Amniotic epithelial cell (primary cell): ENCODE results near the gene MPZL1.

ENCODE experiments used
- DNase-seq: peaks from one replicate; pipeline ENCODE4 v3.0.0-alpha.2; 2010; ENCODE audit warnings: low read depth

The MPZL1 gene

GRCh38 chr1:167695756-167696561 lies 25.8 kb upstream of the MPZL1 start:
- DNase-seq, result no peak

- no peak for DNase-seq
Measured at GRCh38 chr1:167697667-167698141, 24.1 kb upstream of the MPZL1 start.

DNA sequence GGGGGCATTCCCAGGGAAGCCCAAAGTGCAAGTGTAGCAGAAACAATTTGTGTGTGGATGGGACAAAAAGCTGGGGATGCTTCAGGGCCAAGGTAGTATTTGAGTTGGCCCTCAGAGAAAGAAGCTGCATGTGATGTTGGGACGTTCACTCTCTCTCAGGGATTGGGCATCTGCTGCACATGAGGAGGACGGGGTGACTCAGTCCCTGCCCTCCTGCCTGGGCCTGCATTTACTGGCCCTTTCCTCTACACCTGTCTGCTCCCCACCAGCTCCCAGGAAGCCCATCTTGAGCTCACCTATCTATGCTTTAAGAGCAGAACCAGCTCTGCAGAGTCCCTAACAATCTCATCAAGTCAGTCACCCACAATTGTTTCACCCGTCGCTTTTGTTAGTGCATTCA lies 23.5 kb upstream of the MPZL1 start:
- no peak for DNase-seq

GRCh38 chr1:167701510-167701909 lies 20.3 kb upstream of the MPZL1 start:
- DNase-seq, result no peak

GRCh38 chr1:167703557-167703956 lies 18.2 kb upstream of the MPZL1 start:
- no peak for DNase-seq

DNA sequence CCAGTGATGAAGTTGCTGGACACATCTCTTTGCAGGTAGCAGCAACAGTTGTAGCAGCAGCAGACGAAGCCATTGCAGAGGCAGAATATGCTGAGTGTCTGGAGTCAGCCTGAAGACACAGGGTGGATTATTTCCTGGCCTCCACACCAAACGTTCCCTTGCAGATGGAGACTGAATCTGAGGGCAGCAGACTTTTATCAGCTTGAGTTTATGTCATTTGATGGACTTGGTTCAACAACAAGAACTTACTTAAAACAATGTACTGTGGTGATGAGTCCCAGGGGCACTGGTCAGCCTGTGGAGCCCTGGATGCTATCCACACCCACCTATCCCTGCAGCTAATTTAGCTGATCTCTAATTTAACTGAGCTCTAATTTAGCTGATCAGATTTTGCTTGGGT lies 17.1 kb upstream of the MPZL1 start:
- DNase-seq, result no peak

DNA sequence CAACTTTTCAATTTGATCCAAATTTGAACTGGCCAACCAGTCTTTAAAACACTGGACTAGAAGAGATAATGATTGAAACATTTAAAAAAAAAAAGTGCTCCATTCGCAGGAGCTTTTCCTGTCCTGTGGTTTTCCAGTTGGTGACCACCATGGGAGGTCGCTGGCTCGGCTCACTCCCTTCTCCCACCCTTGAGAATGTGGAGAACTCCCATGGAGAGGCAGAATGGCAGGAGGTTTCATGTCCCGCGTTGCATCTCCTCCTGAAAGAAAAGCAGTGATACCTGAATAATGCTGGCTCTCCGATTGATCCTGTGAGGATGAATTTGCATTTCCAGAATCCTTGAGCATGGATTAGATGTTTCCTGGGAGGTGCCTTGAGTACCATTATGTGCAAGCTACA lies 16.5 kb upstream of the MPZL1 start:
- no peak for DNase-seq

GRCh38 chr1:167706363-167706762 lies 15.4 kb upstream of the MPZL1 start:
- no peak for DNase-seq

GRCh38 chr1:167706931-167707877 lies 14.6 kb upstream of the MPZL1 start:
- no peak for DNase-seq

DNA sequence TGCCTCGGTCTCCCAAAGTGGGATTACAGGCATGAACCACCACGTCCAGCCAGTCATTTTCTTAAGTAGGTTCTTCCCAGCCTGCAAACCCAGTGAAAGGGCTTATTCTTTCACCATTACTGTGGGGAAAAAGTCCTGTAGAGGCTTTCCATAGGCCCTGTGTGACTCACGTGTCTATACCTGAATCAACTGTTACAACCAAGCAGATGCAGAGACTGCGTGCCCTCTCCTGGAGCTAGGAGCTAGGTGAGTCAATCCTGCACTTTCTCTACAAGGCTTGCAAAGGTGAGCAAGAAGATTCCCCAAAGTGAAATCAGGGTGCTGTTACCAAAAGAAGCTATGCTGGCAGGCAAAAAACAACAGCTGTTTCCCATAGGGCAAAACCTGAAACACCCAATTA lies 13.8 kb upstream of the MPZL1 start:
- no peak for DNase-seq

DNA sequence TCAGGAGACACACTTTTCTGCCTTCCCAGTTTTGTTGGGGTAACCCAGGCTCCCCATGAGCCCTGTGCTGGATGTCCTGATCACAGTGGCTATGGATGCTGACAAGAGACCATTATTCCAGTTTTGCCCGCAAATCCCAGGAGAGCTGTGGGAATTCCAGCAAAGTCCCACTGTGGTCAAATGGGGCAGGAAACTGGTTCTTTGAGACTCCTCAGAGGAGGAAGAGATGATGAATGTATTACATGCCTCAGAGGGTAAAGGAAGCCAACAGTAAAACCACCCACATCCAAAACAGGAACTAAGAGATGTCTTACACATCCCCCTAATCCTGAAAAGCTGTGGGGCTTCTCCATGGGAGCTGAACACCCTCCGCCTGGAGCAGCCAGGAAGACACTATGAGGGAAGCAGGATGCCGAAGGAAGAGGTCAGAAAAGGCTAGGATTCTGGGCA lies 12.8 kb upstream of the MPZL1 start:
- no peak for DNase-seq

DNA sequence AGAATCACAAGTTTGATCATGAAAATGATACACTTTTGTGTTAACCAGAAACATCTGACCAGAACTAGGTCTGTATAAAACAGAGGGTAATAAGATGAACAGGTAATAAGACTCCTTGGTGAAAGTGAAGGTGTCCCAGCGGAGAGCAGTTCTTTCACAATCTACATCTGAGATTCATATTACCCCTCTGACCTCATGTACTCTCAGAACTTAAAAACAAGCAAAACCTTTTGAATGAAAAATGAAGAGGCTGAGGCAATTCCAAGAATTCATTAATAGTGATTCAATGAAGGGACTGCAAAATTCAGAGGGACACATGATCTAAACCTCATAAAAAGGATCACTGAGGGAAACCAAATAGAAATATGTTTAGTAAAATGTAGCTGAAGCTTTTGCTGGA lies 10.9 kb upstream of the MPZL1 start:
- DNase-seq, result no peak

DNA sequence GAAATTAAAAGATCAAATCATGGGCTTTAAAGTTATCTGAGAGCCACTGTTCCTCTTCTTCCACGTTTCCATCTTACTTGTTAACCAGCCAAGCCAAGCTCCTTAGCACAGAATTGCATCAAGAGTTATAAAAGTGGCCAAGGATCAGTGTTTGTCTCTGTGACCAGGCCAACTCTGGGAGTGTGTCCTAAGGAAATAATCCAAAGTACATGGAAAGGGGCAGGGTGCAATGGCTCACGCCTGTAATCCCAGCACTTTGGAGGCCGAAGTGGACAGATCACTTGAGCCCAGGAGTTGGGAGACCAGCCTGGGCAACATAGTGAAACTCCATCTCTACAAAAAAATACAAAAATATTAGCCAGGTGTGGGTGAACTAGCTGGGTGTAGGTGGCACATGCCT lies 10.0 kb upstream of the MPZL1 start:
- DNase-seq, result no peak

DNA sequence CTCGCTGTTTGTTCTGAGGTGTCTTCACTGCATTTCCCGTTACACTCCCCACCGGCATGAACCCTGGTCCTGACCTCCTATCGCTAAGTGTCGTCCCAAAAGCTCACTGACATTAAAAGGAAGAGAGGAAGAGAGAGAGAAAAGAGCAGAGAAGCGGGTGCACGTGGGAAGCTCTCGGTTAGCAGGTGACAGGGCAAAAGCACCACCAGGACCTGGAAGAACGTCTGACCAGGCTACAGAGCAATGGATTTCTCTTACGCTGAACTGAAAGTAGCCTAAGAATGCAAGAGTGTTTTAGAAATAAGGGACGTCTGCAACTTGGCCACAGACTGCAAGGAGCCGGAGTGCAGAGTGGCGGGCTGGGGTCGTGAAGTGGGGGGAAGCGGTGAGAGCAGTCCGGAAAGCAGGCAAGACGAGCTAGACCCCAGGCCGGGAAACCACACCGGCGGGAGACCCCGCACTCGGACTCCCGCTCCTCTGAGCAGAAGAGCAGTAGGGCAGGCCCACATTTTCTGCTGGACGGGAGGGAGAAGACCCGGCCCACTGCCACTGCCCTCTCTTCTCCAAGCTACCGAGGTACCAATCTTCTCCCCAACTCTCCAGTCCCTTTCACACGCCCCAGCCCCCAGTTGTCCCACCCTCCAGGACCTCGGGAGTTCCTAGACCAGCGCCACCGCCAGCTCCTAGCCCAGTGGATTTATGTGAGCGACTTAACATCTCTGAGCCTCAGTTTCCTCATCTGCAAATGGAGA lies 8.3 kb upstream of the MPZL1 start:
- DNase-seq, result peak; percentile 38

DNA sequence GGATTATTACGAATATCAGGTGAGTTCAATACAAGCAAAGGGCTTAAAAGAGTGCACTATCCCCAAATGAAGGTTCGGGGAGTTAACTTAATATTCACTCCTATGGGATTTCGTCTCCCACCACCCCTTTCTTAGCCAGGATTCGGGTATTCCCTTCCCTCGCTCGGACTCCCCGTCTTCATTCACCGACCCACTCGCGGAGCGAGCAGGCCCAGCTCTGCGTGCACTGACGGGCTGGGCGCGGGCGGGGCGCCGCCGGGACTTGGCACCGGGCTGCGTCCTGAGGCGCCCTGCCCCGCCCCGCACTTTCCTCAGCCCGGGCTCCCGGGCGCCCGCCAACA lies 7.7 kb upstream of the MPZL1 start:
- no peak for DNase-seq

- peak; percentile 77 for DNase-seq
Measured at GRCh38 chr1:167714439-167715156, 7.2 kb upstream of the MPZL1 start.

DNA sequence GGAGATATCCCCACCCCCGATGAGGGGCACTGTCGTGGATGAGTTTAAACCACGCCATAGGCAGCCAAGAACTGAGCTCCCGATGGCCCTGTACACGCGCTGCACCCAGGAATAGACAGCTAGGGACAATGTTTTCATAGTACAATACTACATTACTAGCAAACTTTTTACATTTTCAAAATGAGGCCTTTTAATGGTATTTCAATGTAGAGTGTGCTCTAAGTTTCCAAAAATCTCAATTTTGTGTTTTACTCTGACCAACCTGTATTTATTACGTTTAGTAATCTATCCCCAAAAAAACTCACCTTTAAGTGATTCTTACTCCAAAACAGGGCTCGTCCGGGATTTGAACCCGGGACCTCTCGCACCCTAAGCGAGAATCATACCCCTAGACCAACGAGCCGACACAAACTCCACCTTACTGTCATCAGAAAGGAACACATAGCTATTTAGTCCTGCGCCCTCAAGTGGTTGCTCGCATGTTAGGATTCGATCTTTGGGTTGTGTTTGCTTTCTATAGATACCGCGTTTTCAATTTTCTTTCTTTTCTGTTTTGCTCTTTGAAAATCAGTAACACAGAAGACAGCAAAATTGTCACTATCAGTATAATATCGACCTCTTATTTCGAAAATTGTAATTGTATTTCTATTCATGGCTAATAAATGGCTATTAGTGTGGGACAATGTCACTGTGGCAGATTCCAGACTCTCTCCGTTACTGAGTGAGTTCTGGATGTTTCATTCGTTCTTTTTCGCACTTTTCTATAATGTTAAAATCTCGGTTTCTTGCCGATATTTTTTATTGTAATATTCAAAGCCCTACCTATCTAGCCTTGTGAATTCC lies 6.4 kb upstream of the MPZL1 start:
- peak; percentile 81 for DNase-seq

DNA sequence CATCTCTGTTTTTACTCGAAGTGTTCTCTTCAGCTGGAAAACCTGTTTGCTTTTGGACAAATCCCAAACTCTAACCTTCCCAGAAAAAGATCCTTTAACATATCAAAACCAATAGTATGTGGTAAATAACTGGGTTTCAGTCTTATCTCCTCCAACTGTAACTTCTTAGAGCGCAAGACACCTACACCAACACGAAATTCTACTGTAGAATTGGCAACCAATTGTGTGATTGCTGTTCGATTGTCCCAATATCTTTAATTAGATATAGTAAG lies 5.8 kb upstream of the MPZL1 start:
- no peak for DNase-seq

GRCh38 chr1:167717351-167717750 lies 4.4 kb upstream of the MPZL1 start:
- DNase-seq, result peak; percentile 39

GRCh38 chr1:167718914-167719691 lies 2.7 kb upstream of the MPZL1 start:
- DNase-seq, result peak; percentile 36
